NCI-H2227 (cell line): ENCODE data around the gene CPEB4.

Experiments used
- DNase-seq: peaks from one replicate; lab custom pipeline; 2025; ENCODE audit not compliant: unreplicated experiment; lab: John Stamatoyannopoulos, UW

CPEB4 gene

GRCh38 chr5:173911623-173912022, 23.5 kb downstream of the CPEB4 start:
- DNase-seq: no peak

- no peak for DNase-seq
Measured at GRCh38 chr5:173913686-173914321, 25.7 kb downstream of the CPEB4 start.

GRCh38 chr5:173915310-173916014, 27.3 kb downstream of the CPEB4 start:
- no peak for DNase-seq

GRCh38 chr5:173916233-173916632, 28.1 kb downstream of the CPEB4 start:
- no peak for DNase-seq

- DNase-seq: peak; percentile 83
Measured at GRCh38 chr5:173917788-173918786, 29.9 kb downstream of the CPEB4 start.

GRCh38 chr5:173919443-173919842, 31.3 kb downstream of the CPEB4 start:
- DNase-seq: no peak

- no peak for DNase-seq
Measured at GRCh38 chr5:173920024-173920753, 32.0 kb downstream of the CPEB4 start.

GRCh38 chr5:173920866-173921555, 32.9 kb downstream of the CPEB4 start:
- DNase-seq: no peak

- DNase-seq: no peak
Measured at GRCh38 chr5:173922527-173922926, 34.4 kb downstream of the CPEB4 start.

- DNase-seq: no peak
Measured at GRCh38 chr5:173923218-173924095, 35.3 kb downstream of the CPEB4 start.

GRCh38 chr5:173924899-173925298, 36.8 kb downstream of the CPEB4 start:
- no peak for DNase-seq

GRCh38 chr5:173925449-173926071, 37.4 kb downstream of the CPEB4 start:
- DNase-seq: peak; percentile 28

- no peak for DNase-seq
Measured at GRCh38 chr5:173926359-173926758, 38.2 kb downstream of the CPEB4 start.

- DNase-seq: no peak
Measured at GRCh38 chr5:173928871-173929574, 40.9 kb downstream of the CPEB4 start.

- DNase-seq: no peak
Measured at GRCh38 chr5:173932695-173933139, 44.6 kb downstream of the CPEB4 start.

- DNase-seq: no peak
Measured at GRCh38 chr5:173933901-173934300, 45.8 kb downstream of the CPEB4 start.

- DNase-seq: no peak
Measured at GRCh38 chr5:173935396-173935795, 47.2 kb downstream of the CPEB4 start.

GRCh38 chr5:173940269-173940668, 52.1 kb downstream of the CPEB4 start:
- DNase-seq: no peak
